K562 (cell line): Measurements from ENCODE around the gene INHBE.

ENCODE experiments used
- BCLAF1 ChIP-seq, 2 experiments: fragments of 450-650 bp in 1 of 2; IDR thresholded peaks; 2 replicates each; pipeline ENCODE4 v1.6.1; 2011 to 2017; ENCODE audit warnings: low read depth in 2 of 2, antibody characterized with exemption in 1 of 2, borderline replicate concordance in 1 of 2, low read length in 1 of 2, mild to moderate bottlenecking in 1 of 2, mixed read lengths in 1 of 2; ENCODE audit not compliant: control insufficient read depth in 1 of 2
- BMI1 ChIP-seq: fragments of 150-350 bp; IDR thresholded peaks from 2 replicates; pipeline ENCODE4 v1.6.1; 2014; ENCODE audit warnings: low read length
- BRCA1 ChIP-seq, 2 experiments: fragments of 450-650 bp in 1 of 2; sonication (generic) in 1 of 2; formaldehyde crosslinking in 1 of 2; IDR thresholded peaks; 2 replicates each; pipeline versions ENCODE4 v1.5.0 to v1.6.1; 2017 to 2020; ENCODE audit warnings: mild to moderate bottlenecking in 1 of 2, missing genetic modification reagents in 1 of 2
- CREM ChIP-seq: IDR thresholded peaks from 2 replicates; pipeline ENCODE4 v1.6.1; 2014; ENCODE audit warnings: antibody characterized with exemption, low read depth
- CTBP1 ChIP-seq: fragments of 450-650 bp; IDR thresholded peaks from 2 replicates; pipeline ENCODE4 v1.6.1; 2016; ENCODE audit warnings: borderline replicate concordance
- EP300 ChIP-seq: IDR thresholded peaks from 2 replicates; pipeline ENCODE4 v1.6.1; 2012; ENCODE audit warnings: low read length, improper control_type of control experiment
- MITF ChIP-seq: IDR thresholded peaks from 2 replicates; pipeline ENCODE4 v1.6.1; 2014; ENCODE audit warnings: antibody characterized with exemption
- MYNN ChIP-seq, 2 experiments: sonication (generic); formaldehyde crosslinking in 1 of 2; IDR thresholded peaks; 2 replicates each; pipeline versions ENCODE4 v1.5.0 to v1.6.1; 2016 to 2020; ENCODE audit warnings: antibody characterized with exemption in 1 of 2, missing genetic modification reagents in 1 of 2
- PTRF ChIP-seq: fragments of 450-650 bp; IDR thresholded peaks from 2 replicates; pipeline ENCODE4 v1.6.1; 2016; ENCODE audit warnings: mild to moderate bottlenecking, missing genetic modification characterization, missing compliant biosample characterization
- TF ChIP-seq, protein P1 (sequence below): fragments of 150-350 bp; IDR thresholded peaks from 2 replicates; pipeline ENCODE4 v1.6.1; 2014; ENCODE audit warnings: low read depth, mild to moderate bottlenecking, low read length, borderline replicate concordance
- TF ChIP-seq, protein P2 (sequence below): sonication (generic); formaldehyde crosslinking; IDR thresholded peaks from 2 replicates; pipeline ENCODE4 v1.8.0; 2022; ENCODE audit warnings: missing genetic modification reagents, mild to moderate bottlenecking, borderline replicate concordance

- no peak for TF ChIP-seq MYNN (IDR thresholded peaks at IDR 0.05)
- TF ChIP-seq MYNN (CRISPR knock-in tag; IDR thresholded peaks at IDR 0.05), result no peak
- no peak for TF ChIP-seq BRCA1 (IDR thresholded peaks at IDR 0.05)
- no peak for TF ChIP-seq BRCA1 (CRISPR knock-in tag; IDR thresholded peaks at IDR 0.05)
- no peak for TF ChIP-seq MITF
- no peak for TF ChIP-seq BMI1
- TF ChIP-seq CREM, result no peak
- TF ChIP-seq, protein P1, sequence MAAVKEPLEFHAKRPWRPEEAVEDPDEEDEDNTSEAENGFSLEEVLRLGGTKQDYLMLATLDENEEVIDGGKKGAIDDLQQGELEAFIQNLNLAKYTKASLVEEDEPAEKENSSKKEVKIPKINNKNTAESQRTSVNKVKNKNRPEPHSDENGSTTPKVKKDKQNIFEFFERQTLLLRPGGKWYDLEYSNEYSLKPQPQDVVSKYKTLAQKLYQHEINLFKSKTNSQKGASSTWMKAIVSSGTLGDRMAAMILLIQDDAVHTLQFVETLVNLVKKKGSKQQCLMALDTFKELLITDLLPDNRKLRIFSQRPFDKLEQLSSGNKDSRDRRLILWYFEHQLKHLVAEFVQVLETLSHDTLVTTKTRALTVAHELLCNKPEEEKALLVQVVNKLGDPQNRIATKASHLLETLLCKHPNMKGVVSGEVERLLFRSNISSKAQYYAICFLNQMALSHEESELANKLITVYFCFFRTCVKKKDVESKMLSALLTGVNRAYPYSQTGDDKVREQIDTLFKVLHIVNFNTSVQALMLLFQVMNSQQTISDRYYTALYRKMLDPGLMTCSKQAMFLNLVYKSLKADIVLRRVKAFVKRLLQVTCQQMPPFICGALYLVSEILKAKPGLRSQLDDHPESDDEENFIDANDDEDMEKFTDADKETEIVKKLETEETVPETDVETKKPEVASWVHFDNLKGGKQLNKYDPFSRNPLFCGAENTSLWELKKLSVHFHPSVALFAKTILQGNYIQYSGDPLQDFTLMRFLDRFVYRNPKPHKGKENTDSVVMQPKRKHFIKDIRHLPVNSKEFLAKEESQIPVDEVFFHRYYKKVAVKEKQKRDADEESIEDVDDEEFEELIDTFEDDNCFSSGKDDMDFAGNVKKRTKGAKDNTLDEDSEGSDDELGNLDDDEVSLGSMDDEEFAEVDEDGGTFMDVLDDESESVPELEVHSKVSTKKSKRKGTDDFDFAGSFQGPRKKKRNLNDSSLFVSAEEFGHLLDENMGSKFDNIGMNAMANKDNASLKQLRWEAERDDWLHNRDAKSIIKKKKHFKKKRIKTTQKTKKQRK, result no peak
- TF ChIP-seq EP300, result no peak
- no peak for TF ChIP-seq PTRF (tag)
- TF ChIP-seq, protein P2, sequence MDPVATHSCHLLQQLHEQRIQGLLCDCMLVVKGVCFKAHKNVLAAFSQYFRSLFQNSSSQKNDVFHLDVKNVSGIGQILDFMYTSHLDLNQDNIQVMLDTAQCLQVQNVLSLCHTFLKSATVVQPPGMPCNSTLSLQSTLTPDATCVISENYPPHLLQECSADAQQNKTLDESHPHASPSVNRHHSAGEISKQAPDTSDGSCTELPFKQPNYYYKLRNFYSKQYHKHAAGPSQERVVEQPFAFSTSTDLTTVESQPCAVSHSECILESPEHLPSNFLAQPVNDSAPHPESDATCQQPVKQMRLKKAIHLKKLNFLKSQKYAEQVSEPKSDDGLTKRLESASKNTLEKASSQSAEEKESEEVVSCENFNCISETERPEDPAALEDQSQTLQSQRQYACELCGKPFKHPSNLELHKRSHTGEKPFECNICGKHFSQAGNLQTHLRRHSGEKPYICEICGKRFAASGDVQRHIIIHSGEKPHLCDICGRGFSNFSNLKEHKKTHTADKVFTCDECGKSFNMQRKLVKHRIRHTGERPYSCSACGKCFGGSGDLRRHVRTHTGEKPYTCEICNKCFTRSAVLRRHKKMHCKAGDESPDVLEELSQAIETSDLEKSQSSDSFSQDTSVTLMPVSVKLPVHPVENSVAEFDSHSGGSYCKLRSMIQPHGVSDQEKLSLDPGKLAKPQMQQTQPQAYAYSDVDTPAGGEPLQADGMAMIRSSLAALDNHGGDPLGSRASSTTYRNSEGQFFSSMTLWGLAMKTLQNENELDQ (CRISPR knock-in tag), result no peak
- no peak for TF ChIP-seq CTBP1
- no peak for TF ChIP-seq BCLAF1 (IDR thresholded peaks at IDR 0.05; ENCODE audit: borderline replicate concordance in 1 of 2, control insufficient read depth in 1 of 2, low read depth in 2 of 2, low read length in 1 of 2)
Measured at GRCh38 chr12:57446292-57446960, 8.7 kb upstream of the INHBE start.
